SKM-1 (cell line): ENCODE measurements around the gene OLFML2A.
"Not testable (repeated sequence)": the region's sequence is repeated elsewhere in the genome, so short reads cannot be mapped to it uniquely, and the experiment has no call there.

ENCODE experiments used
- DNase-seq: peaks from one replicate; lab custom pipeline; 2025; ENCODE audit not compliant: unreplicated experiment; lab: John Stamatoyannopoulos, UW

The OLFML2A gene

GRCh38 chr9:124760719-124761118, 16.2 kb upstream of the OLFML2A start:
- DNase-seq = no peak

- DNase-seq = no peak
Observed at GRCh38 chr9:124761196-124761595, 15.7 kb upstream of the OLFML2A start.

GRCh38 chr9:124761710-124762109, 15.2 kb upstream of the OLFML2A start:
- no peak for DNase-seq

GRCh38 chr9:124762633-124763032, 14.3 kb upstream of the OLFML2A start:
- no peak for DNase-seq

- DNase-seq = no peak
Observed at GRCh38 chr9:124764774-124765438, 12.0 kb upstream of the OLFML2A start.

- no peak for DNase-seq
Observed at GRCh38 chr9:124765439-124765835, 11.5 kb upstream of the OLFML2A start.

- DNase-seq = no peak
Observed at GRCh38 chr9:124766326-124766725, 10.6 kb upstream of the OLFML2A start.

- DNase-seq = no peak
Observed at GRCh38 chr9:124766815-124767554, 9.9 kb upstream of the OLFML2A start.

- DNase-seq = no peak
Observed at GRCh38 chr9:124767821-124768220, 9.1 kb upstream of the OLFML2A start.

- no peak for DNase-seq
Observed at GRCh38 chr9:124768334-124768733, 8.6 kb upstream of the OLFML2A start.

- no peak for DNase-seq
Observed at GRCh38 chr9:124768750-124769548, 8.0 kb upstream of the OLFML2A start.

- DNase-seq = no peak
Observed at GRCh38 chr9:124769549-124770358, 7.2 kb upstream of the OLFML2A start.

- no peak for DNase-seq
Observed at GRCh38 chr9:124770359-124771020, 6.4 kb upstream of the OLFML2A start.

GRCh38 chr9:124771021-124771866, 5.7 kb upstream of the OLFML2A start, which contains the start of gene NR6A1:
TSS of gene NR6A1 (minus strand) at chr9:124771311.
- peak; percentile 96 for DNase-seq

GRCh38 chr9:124771867-124772679, 4.9 kb upstream of the OLFML2A start:
- DNase-seq = no peak

GRCh38 chr9:124772877-124773276, 4.1 kb upstream of the OLFML2A start:
- DNase-seq = not testable (repeated sequence)

- DNase-seq = no peak
Observed at GRCh38 chr9:124773473-124774128, 3.3 kb upstream of the OLFML2A start.
